GM12878 (cell line): ENCODE results near the gene HMX2. TPM values are rescaled to one million over a fixed set of nuclear protein-coding genes. Genes with fewer than 3 reads are reported as not detected.

ENCODE experiments used
- ATAC-seq: fragments of 200-7000 bp; cut with Tn5 transposase; 3 replicates; pipeline ENCODE4 v1.9.1; 2020; ENCODE audit warnings: mild to moderate bottlenecking, moderate library complexity
- BruUV-seq: library from RNA; stranded (reverse); fragments of 400-500 nt; replicated peaks from 2 replicates; lab custom pipeline; 2021; lab: Mats Ljungman, UMichigan
- CTCF ChIA-PET: fragments of 300-600 bp; sonication (Branson Sonifier 250); formaldehyde crosslinking; extraction: SDS; loops from one replicate; lab custom pipeline; 2021; ENCODE audit warnings: inconsistent platforms; lab: Yijun Ruan, JAX
- POLR2A ChIA-PET: fragments of 350-600 bp; formaldehyde crosslinking; extraction: SDS; loops from one replicate; lab custom pipeline; 2021; ENCODE audit warnings: inconsistent platforms; lab: Charles Lee
- RAD21 ChIA-PET: fragments of 300-600 bp; sonication (Branson Sonifier 250); formaldehyde crosslinking; loops from one replicate; lab custom pipeline; 2023; ENCODE audit warnings: antibody characterized with exemption; ENCODE audit not compliant: unreplicated experiment; lab: Charles Lee
- SMC1A ChIA-PET: fragments of 300-600 bp; sonication (Branson Sonifier 250); formaldehyde crosslinking; loops from one replicate; lab custom pipeline; 2023; ENCODE audit not compliant: unreplicated experiment, uncharacterized antibody; lab: Charles Lee
- DNase-seq: peaks from one replicate; pipeline ENCODE4 v3.0.0-alpha.2; 2011; ENCODE audit warnings: low read depth, low spot score
- FAIRE-seq: peaks from 3 replicates; lab custom pipeline; 2011; peaks lifted over from hg19 to GRCh38; lab: Jason Lieb, UNC
- H2AFZ ChIP-seq: 2 replicates; pipeline ENCODE4 v1.6.0; 2011; ENCODE audit warnings: low read depth, low read length, control low read depth; ENCODE audit not compliant: control insufficient read depth
- H3K27ac ChIP-seq: 2 replicates; pipeline ENCODE4 v1.5.1; 2011; ENCODE audit warnings: control low read depth; ENCODE audit not compliant: control insufficient read depth, insufficient read depth
- H3K27me3 ChIP-seq, 2 experiments: replicated peaks in 1 of 2; 2 replicates each; pipeline versions ENCODE4 v1.6.0 to v1.6.1; 2011; ENCODE audit warnings: low read length in 1 of 2; ENCODE audit not compliant: control insufficient read depth in 2 of 2, insufficient read depth in 2 of 2
- H3K36me3 ChIP-seq, 2 experiments: 2 replicates each; pipeline ENCODE4 v1.5.1; 2011; ENCODE audit warnings: low read length in 1 of 2; ENCODE audit not compliant: control insufficient read depth in 2 of 2, insufficient read depth in 2 of 2
- H3K4me1 ChIP-seq: 2 replicates; pipeline ENCODE4 v1.6.1; 2011; ENCODE audit warnings: mild to moderate bottlenecking, low read length, moderate library complexity, mixed read lengths; ENCODE audit not compliant: control insufficient read depth, insufficient read depth
- H3K4me2 ChIP-seq: 2 replicates; pipeline ENCODE4 v1.6.0; 2011; ENCODE audit warnings: control low read depth; ENCODE audit not compliant: control insufficient read depth, insufficient read depth
- H3K4me3 ChIP-seq: fragments of 200-600 bp; sonication (generic); 2 replicates; pipeline ENCODE4 v1.5.1; 2016
- H3K79me2 ChIP-seq: 2 replicates; pipeline ENCODE4 v1.6.0; 2011; ENCODE audit warnings: low read length; ENCODE audit not compliant: control insufficient read depth, insufficient read depth
- H3K9ac ChIP-seq: 2 replicates; pipeline ENCODE4 v1.8.0; 2011; ENCODE audit warnings: low read length, control low read depth, mixed read lengths; ENCODE audit not compliant: control insufficient read depth, insufficient read depth
- H3K9me3 ChIP-seq: replicated peaks from 3 replicates; pipeline ENCODE4 v1.5.1; 2011; ENCODE audit warnings: mild to moderate bottlenecking, low read length; ENCODE audit not compliant: control insufficient read depth, insufficient read depth
- H4K20me1 ChIP-seq: 2 replicates; pipeline ENCODE4 v1.6.0; 2011; ENCODE audit not compliant: control insufficient read depth, insufficient read depth
- BCLAF1 ChIP-seq: fragments of 450-650 bp; IDR thresholded peaks from 2 replicates; pipeline ENCODE4 v1.6.1; 2017; ENCODE audit warnings: antibody characterized with exemption, mild to moderate bottlenecking, moderate library complexity
- CEBPZ ChIP-seq: fragments of 150-350 bp; IDR thresholded peaks from 2 replicates; pipeline ENCODE4 v1.6.1; 2016; ENCODE audit warnings: low read depth, low read length
- ETV6 ChIP-seq, 2 experiments: fragments of 450-650 bp in 1 of 2; IDR thresholded peaks in 1 of 2; conservative IDR thresholded peaks in 1 of 2; 2 replicates each; pipeline ENCODE4 v1.6.1; 2014; ENCODE audit warnings: antibody characterized with exemption in 1 of 2, borderline replicate concordance in 1 of 2, low read depth in 1 of 2, mild to moderate bottlenecking in 1 of 2, moderate library complexity in 1 of 2
- HCFC1 ChIP-seq: fragments of 150-350 bp; IDR thresholded peaks from 2 replicates; pipeline ENCODE4 v1.6.1; 2014; ENCODE audit warnings: low read length
- HDAC6 ChIP-seq: fragments of 200-600 bp; sonication (generic); IDR thresholded peaks from one replicate; pipeline ENCODE4 v1.8.0; 2017; ENCODE audit warnings: antibody characterized with exemption; ENCODE audit not compliant: unreplicated experiment
- LARP7 ChIP-seq: fragments of 450-650 bp; IDR thresholded peaks from 2 replicates; pipeline ENCODE4 v1.6.1; 2017; ENCODE audit warnings: mild to moderate bottlenecking
- MEF2B ChIP-seq: fragments of 450-650 bp; IDR thresholded peaks from 2 replicates; pipeline ENCODE4 v1.6.1; 2018; ENCODE audit warnings: mild to moderate bottlenecking, moderate library complexity; ENCODE audit not compliant: partially characterized antibody, poor library complexity, severe bottlenecking
- MTA2 ChIP-seq: fragments of 450-650 bp; IDR thresholded peaks from 2 replicates; pipeline ENCODE4 v1.6.1; 2016; ENCODE audit warnings: low read depth, mild to moderate bottlenecking, moderate library complexity
- NR2C1 ChIP-seq: fragments of 450-650 bp; IDR thresholded peaks from 2 replicates; pipeline ENCODE4 v1.6.1; 2017; ENCODE audit warnings: antibody characterized with exemption, mild to moderate bottlenecking, moderate library complexity
- POLR2A ChIP-seq: IDR thresholded peaks from 2 replicates; pipeline ENCODE4 v1.6.1; 2011; ENCODE audit warnings: low read depth, mild to moderate bottlenecking, low read length
- SUPT20H ChIP-seq: IDR thresholded peaks from 2 replicates; pipeline ENCODE4 v1.6.1; 2011; ENCODE audit warnings: low read depth, mild to moderate bottlenecking, low read length, moderate library complexity, borderline replicate concordance; ENCODE audit not compliant: control insufficient read depth
- WRNIP1 ChIP-seq: IDR thresholded peaks from 2 replicates; pipeline ENCODE4 v1.6.1; 2011; ENCODE audit warnings: low read depth, low read length, improper control_type of control experiment, borderline replicate concordance
- ZNF24 ChIP-seq: fragments of 450-650 bp; IDR thresholded peaks from 2 replicates; pipeline ENCODE4 v1.6.1; 2017; ENCODE audit warnings: antibody characterized with exemption, mild to moderate bottlenecking
- ZNF622 ChIP-seq: fragments of 450-650 bp; IDR thresholded peaks from 2 replicates; pipeline ENCODE4 v1.6.1; 2017; ENCODE audit warnings: mild to moderate bottlenecking, inconsistent platforms
- WGBS: methylation state at CpG from one replicate; pipeline ENCODE4 v1.1.6; 2016; ENCODE audit warnings: low lambda C conversion rate; ENCODE audit not compliant: insufficient replicate concordance, insufficient coverage; ENCODE audit errors: missing lambda C conversion rate; 5-methylcytosine and 5-hydroxymethylcytosine counted together
- in situ Hi-C: fragments of 300-500 bp; cut with MboI; formaldehyde crosslinking; loops from 9 replicates; pipeline ENCODE4 v1.14.3; 2018; ENCODE audit warnings: mixed read lengths
- intact Hi-C: fragments of 100-400 bp; cut with micrococcal nuclease; formaldehyde crosslinking; loops from one replicate; pipeline ENCODE4 v1.14.2; 2022; ENCODE audit not compliant: unreplicated experiment
- polyA plus RNA-seq, 11 experiments: library from polyadenylated mRNA; depleted of rRNA in 4 of 11; unstranded in 6 of 11; stranded (reverse) in 5 of 11; fragments of >200 nt; fragmentation: Nextera tagmentation in 4 of 11; fragmentation: Illumina TruSeq in 1 of 11; extraction: Ambion mirVana in 4 of 11; extraction: Trizol in 1 of 11; gene quantifications; 1 replicate in 1 of 11; 2 replicates in 10 of 11; pipeline versions ENCODE4 v1.2.1 to v1.2.3, GENCODE V29; 2011 to 2016; ENCODE audit warnings: inconsistent platforms in 2 of 11, missing spikeins in 2 of 11, low read depth in 1 of 11
- total RNA-seq, 4 experiments: library from RNA; depleted of rRNA in 3 of 4; stranded (reverse); fragments of >200 nt in 3 of 4; fragmentation: Illumina TruSeq in 1 of 4; extraction: Trizol in 1 of 4; gene quantifications; 2 replicates each; pipeline versions ENCODE4 v1.2.1 to v1.2.3, GENCODE V29; 2013 to 2021

The HMX2 gene
- total and polyA plus RNA-seq, 10 of the 15 experiments (the other 5 are each of a cell fraction or from before 2014, with no cell fraction given) = 1.4 to 31.3 (median 16.8) TPM; not detected in 1

- in situ Hi-C loops = no loop called here
- Histone ChIP-seq H3K79me2 (peaks cover 31% of the 10 kb centered on the region), H2AFZ (no peak overlapping the region), H3K36me3 (no peaks in the 10 kb centered on the region), H3K9me3 (no peaks in the 10 kb centered on the region; the same call in 1 of the 3 replicates), H3K4me3 (peak overlapping the region; percentile 61), H3K4me1 (peaks cover 4% of the 10 kb centered on the region; the same call in 1 of the 2 replicates), H3K9ac (no peak overlapping the region), H3K27ac (no peak overlapping the region), H3K27me3 (peaks cover 25 to 26% of the 10 kb centered on the region in 2 experiments; a peak in 3 of 4 replicates), H3K4me2 (peak overlapping the region; percentile 95), H4K20me1 (no peaks in the 10 kb centered on the region)
- ChIA-PET POLR2A (interaction anchor here (1.0 kb wide), 1 partner anchor 14 kb away, joined by 4 read pairs; the partner anchor contains the start of gene BUB3), RAD21 (interaction anchor here (1.2 to 1.5 kb wide), 2 partner anchors 14 to 240 kb away, joined by 3 to 7 read pairs; partner anchors contain the start of gene BUB3), SMC1A (interaction anchor here (1.5 to 1.9 kb wide), 3 partner anchors 97 to 418 kb away, joined by 3 to 10 read pairs (median 6); no protein-coding TSS in a partner anchor), CTCF (interaction anchor here (1.3 to 3.4 kb wide), 4 partner anchors 14 to 418 kb away, joined by 4 to 16 read pairs (median 6); partner anchors contain the start of gene BUB3)
- intact Hi-C loops = no loop called here
- no peak for DNase-seq
- peak; percentile 48 for ATAC-seq
- WGBS = 24% methylated on average over 39 of the region's 43 CpGs
- no peak for FAIRE-seq
- BruUV-seq = no TSS peak
- no peak for TF ChIP-seq CEBPZ
- TF ChIP-seq POLR2A = peak; percentile 2; the same call in 1 of the 2 replicates
- no peak for TF ChIP-seq MEF2B
- no peak for TF ChIP-seq ZNF622
- no peak for TF ChIP-seq ETV6 (conservative IDR thresholded peaks at IDR 0.05 in 1 of 2, IDR thresholded peaks at IDR 0.05 in 1 of 2; ENCODE audit: borderline replicate concordance in 1 of 2, low read depth in 1 of 2)
- no peak for TF ChIP-seq SUPT20H
- no peak for TF ChIP-seq HCFC1
- TF ChIP-seq NR2C1 = no peak
- TF ChIP-seq WRNIP1 = no peak
- TF ChIP-seq MTA2 = no peak
- no peak for TF ChIP-seq ZNF24
- TF ChIP-seq BCLAF1 = no peak
- no peak for TF ChIP-seq LARP7
- no peak for TF ChIP-seq HDAC6
Measured at GRCh38 chr10:123140164-123140982, 7.6 kb upstream of the HMX2 start.
